Tibial nerve (tissue), 4 donors: ENCODE data around the gene CRYGS. TPM values are rescaled to one million over a fixed set of nuclear protein-coding genes. Genes with fewer than 3 reads are reported as not detected.
"Not testable (repeated sequence)": the region's sequence is repeated elsewhere in the genome, so short reads cannot be mapped to it uniquely, and the experiment has no call there.

Experiments
- DNase-seq, 2 donors: peaks; one replicate each; pipeline ENCODE4 v3.0.0-alpha.2; 2019; ENCODE audit warnings: low spot score in 2 of 2
- H3K27ac ChIP-seq, 4 donors: fragments of 200-600 bp; sonication (generic) in 3 of 4; one replicate each; pipeline ENCODE4 v1.5.1; 2017 to 2019; ENCODE audit warnings: mild to moderate bottlenecking in 1 of 4
- H3K27me3 ChIP-seq, 2 donors: fragments of 200-600 bp; sonication (generic) in 1 of 2; one replicate each; pipeline versions ENCODE4 v1.5.1 to v1.6.0; 2017 to 2019
- H3K36me3 ChIP-seq, 3 donors: fragments of 200-600 bp; sonication (generic); one replicate each; pipeline ENCODE4 v1.5.1; 2018 to 2019
- H3K4me1 ChIP-seq, 4 donors: fragments of 200-600 bp; sonication (generic) in 3 of 4; one replicate each; pipeline ENCODE4 v1.5.1; 2017 to 2019
- H3K4me3 ChIP-seq, 4 donors: fragments of 200-600 bp; sonication (generic) in 3 of 4; one replicate each; pipeline ENCODE4 v1.5.1; 2017 to 2019; ENCODE audit warnings: mild to moderate bottlenecking in 1 of 4, moderate library complexity in 1 of 4
- H3K9me3 ChIP-seq, 4 donors: fragments of 200-600 bp; sonication (generic) in 3 of 4; one replicate each; pipeline ENCODE4 v1.5.1; 2017 to 2019
- CTCF ChIP-seq, 5 experiments: fragments of 200-600 bp in 3 of 5; fragments of 450-650 bp in 2 of 5; sonication (generic) in 3 of 5; IDR thresholded peaks; one replicate each; pipeline ENCODE4 v1.5.1; 2016 to 2019; ENCODE audit warnings: antibody characterized with exemption in 5 of 5, mild to moderate bottlenecking in 3 of 5, moderate library complexity in 2 of 5
- EP300 ChIP-seq, 2 donors: sonication (generic); formaldehyde crosslinking; IDR thresholded peaks; one replicate each; pipeline ENCODE4 v1.6.1; 2017; ENCODE audit warnings: antibody characterized with exemption in 2 of 2, mild to moderate bottlenecking in 1 of 2
- POLR2A ChIP-seq, 2 donors: fragments of 450-650 bp; IDR thresholded peaks; one replicate each; pipeline ENCODE4 v1.6.1; 2017; ENCODE audit warnings: antibody characterized with exemption in 2 of 2, mild to moderate bottlenecking in 2 of 2, moderate library complexity in 2 of 2
- WGBS, 2 donors: methylation state at CpG; one replicate each; pipeline ENCODE4 v1.1.5; 2018; 5-methylcytosine and 5-hydroxymethylcytosine counted together
- total RNA-seq, 4 donors: library from RNA; depleted of rRNA; stranded (reverse); fragments of >200 nt; gene quantifications; one replicate each; pipeline ENCODE4 v1.1.0, GENCODE V29; 2016

CRYGS gene
- total RNA-seq, 4 donors from 2014 or later = 3.0 to 12.2 (median 3.2) TPM

GRCh38 chr3:186506191-186506739 lies 37.9 kb downstream of the CRYGS start:
- H3K9me3 ChIP-seq = no peaks in the 10 kb centered on the region
- TF ChIP-seq EP300 (IDR thresholded peaks at IDR 0.05) = peak in 1 of 2 donors; percentile 11
- TF ChIP-seq POLR2A (IDR thresholded peaks at IDR 0.05) = no peak
- no peak overlapping the region for H3K27ac ChIP-seq
- H3K36me3 ChIP-seq = no peaks in the 10 kb centered on the region
- no peak for DNase-seq
- WGBS, 2 donors = 58 to 65% methylated on average over 3 of the region's 3 CpGs
- no peaks in the 10 kb centered on the region for H3K27me3 ChIP-seq
- H3K4me1 ChIP-seq = peaks cover 0 to 9% (median 0%) of the 10 kb centered on the region in 4 donors
- no peak overlapping the region for H3K4me3 ChIP-seq

- no peak overlapping the region for H3K4me3 ChIP-seq
- H3K27ac ChIP-seq = no peak overlapping the region
- no peaks in the 10 kb centered on the region for H3K36me3 ChIP-seq
- peaks cover 0 to 9% (median 0%) of the 10 kb centered on the region in 4 donors for H3K4me1 ChIP-seq
- H3K27me3 ChIP-seq = no peaks in the 10 kb centered on the region
- TF ChIP-seq CTCF (IDR thresholded peaks at IDR 0.05) (no peak), EP300 (IDR thresholded peaks at IDR 0.05) (no peak), POLR2A (IDR thresholded peaks at IDR 0.05) (no peak)
- no peak for DNase-seq
- WGBS, 2 donors = 61 to 65% methylated on average over 6 of the region's 6 CpGs
- H3K9me3 ChIP-seq = peaks cover 0 to 6% (median 0%) of the 10 kb centered on the region in 4 donors
These were observed 41.0 kb downstream of the CRYGS start for GRCh38 chr3:186502966-186503712.

GRCh38 chr3:186502138-186502948 lies 41.8 kb downstream of the CRYGS start:
- Histone ChIP-seq H3K27ac (no peak overlapping the region), H3K9me3 (peaks cover 0 to 6% (median 0%) of the 10 kb centered on the region in 4 donors), H3K36me3 (no peaks in the 10 kb centered on the region), H3K4me3 (no peak overlapping the region), H3K4me1 (peaks cover 0 to 9% (median 0%) of the 10 kb centered on the region in 4 donors), H3K27me3 (no peaks in the 10 kb centered on the region)
- no peak for DNase-seq
- TF ChIP-seq POLR2A (IDR thresholded peaks at IDR 0.05) (no peak), EP300 (IDR thresholded peaks at IDR 0.05) (no peak), CTCF (IDR thresholded peaks at IDR 0.05) (no peak)
- WGBS, 2 donors = 35 to 47% methylated on average over 5 of the region's 5 CpGs

GRCh38 chr3:186499949-186500348 lies 44.2 kb downstream of the CRYGS start:
- not testable (repeated sequence) for DNase-seq, H3K4me3 ChIP-seq, H3K27me3 ChIP-seq, H3K9me3 ChIP-seq, H3K27ac ChIP-seq, H3K4me1 ChIP-seq, H3K36me3 ChIP-seq
- 73 to 76% methylated on average over 3 of the region's 3 CpGs for WGBS, 2 donors

GRCh38 chr3:186498022-186498421 lies 46.2 kb downstream of the CRYGS start:
- not testable (repeated sequence) for H3K9me3 ChIP-seq, H3K27me3 ChIP-seq, DNase-seq, H3K27ac ChIP-seq, H3K4me3 ChIP-seq, H3K36me3 ChIP-seq, H3K4me1 ChIP-seq
- 94 to 98% methylated on average over 2 of the region's 2 CpGs for whole genome bisulfite sequencing, 2 donors

- H3K27me3 ChIP-seq = no peaks in the 10 kb centered on the region
- H3K36me3 ChIP-seq = no peaks in the 10 kb centered on the region
- no peak overlapping the region for H3K27ac ChIP-seq
- WGBS, 2 donors = 86 to 89% methylated on average over 2 to 4 of the region's 4 CpGs
- TF ChIP-seq POLR2A (IDR thresholded peaks at IDR 0.05) = no peak
- no peak for TF ChIP-seq CTCF (IDR thresholded peaks at IDR 0.05)
- no peak for TF ChIP-seq EP300 (IDR thresholded peaks at IDR 0.05)
- no peak overlapping the region for H3K4me3 ChIP-seq
- H3K4me1 ChIP-seq = peaks cover 0 to 3% (median 0%) of the 10 kb centered on the region in 4 donors
- no peak for DNase-seq
- H3K9me3 ChIP-seq = peaks cover 0 to 6% (median 0%) of the 10 kb centered on the region in 4 donors
These were observed 46.6 kb downstream of the CRYGS start for GRCh38 chr3:186497608-186498007.
